HEK293 (cell line): ENCODE data around the gene BZW2.

Experiments used
- CTCF ChIA-PET: fragments of 350-600 bp; formaldehyde crosslinking; extraction: SDS; loops from one replicate; lab custom pipeline; 2021; ENCODE audit warnings: antibody characterized with exemption; lab: Yijun Ruan, JAX
- POLR2A ChIA-PET: fragments of 300-600 bp; formaldehyde crosslinking; extraction: SDS; loops from one replicate; lab custom pipeline; 2020; ENCODE audit warnings: antibody characterized with exemption, inconsistent platforms; lab: Yijun Ruan, JAX
- H3K27ac ChIP-seq: fragments of 200-500 bp; sonication (Bioruptor generic); 2 replicates; pipeline ENCODE4 v1.5.1; 2014; ENCODE audit warnings: low read depth, low read length, control low read depth, inconsistent platforms; ENCODE audit errors: extremely low read depth
- H3K36me3 ChIP-seq, 2 experiments: fragments of 200-500 bp in 1 of 2; sonication (Bioruptor generic) in 1 of 2; 1 replicate in 1 of 2; 2 replicates in 1 of 2; pipeline ENCODE4 v1.5.1; 2014 to 2017; ENCODE audit warnings: inconsistent platforms in 2 of 2, low read length in 2 of 2; ENCODE audit not compliant: control insufficient read depth in 2 of 2, insufficient read depth in 1 of 2
- H3K4me1 ChIP-seq: fragments of 200-500 bp; sonication (Bioruptor generic); 2 replicates; pipeline ENCODE4 v1.5.1; 2014; ENCODE audit warnings: mild to moderate bottlenecking, low read length, inconsistent platforms; ENCODE audit not compliant: control insufficient read depth, insufficient read depth
- H3K4me3 ChIP-seq: 2 replicates; pipeline ENCODE4 v1.5.1; 2011; ENCODE audit warnings: low read depth, mild to moderate bottlenecking, control low read depth, low read length, moderate library complexity
- H3K9me3 ChIP-seq: fragments of 200-500 bp; sonication (Bioruptor generic); 2 replicates; pipeline ENCODE4 v1.5.1; 2014; ENCODE audit warnings: low read depth, low read length, inconsistent platforms; ENCODE audit not compliant: control insufficient read depth, insufficient read depth
- FEZF1 ChIP-seq: fragments of 450-650 bp; formaldehyde crosslinking; IDR thresholded peaks from 2 replicates; pipeline ENCODE4 v1.5.1; 2016; ENCODE audit warnings: missing biosample characterization, missing genetic modification characterization
- GLI2 ChIP-seq: fragments of 450-650 bp; formaldehyde crosslinking; IDR thresholded peaks from 2 replicates; pipeline ENCODE4; 2017; ENCODE audit warnings: missing biosample characterization, missing genetic modification characterization, low read depth, borderline replicate concordance
- PRDM1 ChIP-seq: fragments of 450-650 bp; formaldehyde crosslinking; IDR thresholded peaks from 2 replicates; pipeline ENCODE4; 2016; ENCODE audit warnings: missing biosample characterization, missing genetic modification characterization
- PRDM2 ChIP-seq: fragments of 450-650 bp; formaldehyde crosslinking; IDR thresholded peaks from 2 replicates; pipeline ENCODE4 v1.5.1; 2016; ENCODE audit warnings: missing biosample characterization, missing genetic modification characterization, borderline replicate concordance
- SCRT2 ChIP-seq: fragments of 450-650 bp; formaldehyde crosslinking; IDR thresholded peaks from 2 replicates; pipeline ENCODE4 v1.5.1; 2016; ENCODE audit warnings: missing biosample characterization, missing genetic modification characterization
- TRIM28 ChIP-seq: IDR thresholded peaks from 2 replicates; pipeline ENCODE4 v1.6.1; 2011; ENCODE audit warnings: low read length, control low read depth, borderline replicate concordance
- ZFP41 ChIP-seq: fragments of 450-650 bp; formaldehyde crosslinking; IDR thresholded peaks from 2 replicates; pipeline ENCODE4 v1.5.1; 2016; ENCODE audit warnings: missing biosample characterization, missing genetic modification characterization, borderline replicate concordance
- ZNF132 ChIP-seq: fragments of 450-650 bp; formaldehyde crosslinking; IDR thresholded peaks from 2 replicates; pipeline ENCODE4 v1.5.1; 2017; ENCODE audit warnings: missing biosample characterization, missing genetic modification characterization, borderline replicate concordance
- ZNF169 ChIP-seq: fragments of 450-650 bp; formaldehyde crosslinking; IDR thresholded peaks from 2 replicates; pipeline ENCODE4 v1.5.1; 2016; ENCODE audit warnings: missing biosample characterization, missing genetic modification characterization
- ZNF350 ChIP-seq: fragments of 450-650 bp; formaldehyde crosslinking; IDR thresholded peaks from 2 replicates; pipeline ENCODE4 v1.5.0; 2017; ENCODE audit warnings: missing biosample characterization, mild to moderate bottlenecking, missing genetic modification characterization
- ZNF366 ChIP-seq: fragments of 450-650 bp; formaldehyde crosslinking; conservative IDR thresholded peaks from 2 replicates; pipeline ENCODE4 v1.5.1; 2016; ENCODE audit warnings: missing biosample characterization, missing genetic modification characterization
- ZNF433 ChIP-seq: fragments of 450-650 bp; formaldehyde crosslinking; IDR thresholded peaks from 2 replicates; pipeline ENCODE4 v1.5.1; 2016; ENCODE audit warnings: missing biosample characterization, missing genetic modification characterization, low read depth
- ZNF629 ChIP-seq: fragments of 450-650 bp; formaldehyde crosslinking; IDR thresholded peaks from 2 replicates; pipeline ENCODE4 v1.5.1; 2017; ENCODE audit warnings: missing biosample characterization, missing genetic modification characterization
- ZNF658 ChIP-seq: fragments of 450-650 bp; formaldehyde crosslinking; IDR thresholded peaks from 2 replicates; pipeline ENCODE4; 2016; ENCODE audit warnings: missing biosample characterization, missing genetic modification characterization
- ZNF670 ChIP-seq: fragments of 450-650 bp; formaldehyde crosslinking; IDR thresholded peaks from 2 replicates; pipeline ENCODE4 v1.5.1; 2016; ENCODE audit warnings: missing biosample characterization, missing genetic modification characterization, low read depth
- ZNF747 ChIP-seq: fragments of 450-650 bp; formaldehyde crosslinking; IDR thresholded peaks from 2 replicates; pipeline ENCODE4 v1.5.1; 2016; ENCODE audit warnings: missing biosample characterization, missing genetic modification characterization
- ZNF776 ChIP-seq: fragments of 450-650 bp; formaldehyde crosslinking; IDR thresholded peaks from 2 replicates; pipeline ENCODE4 v1.5.0; 2017; ENCODE audit warnings: missing biosample characterization, missing genetic modification characterization, borderline replicate concordance
- ZNF792 ChIP-seq: fragments of 450-650 bp; formaldehyde crosslinking; IDR thresholded peaks from 2 replicates; pipeline ENCODE4 v1.5.1; 2016; ENCODE audit warnings: missing biosample characterization, missing genetic modification characterization
- ZNF843 ChIP-seq: fragments of 450-650 bp; formaldehyde crosslinking; IDR thresholded peaks from 2 replicates; pipeline ENCODE4 v1.5.1; 2016; ENCODE audit warnings: missing biosample characterization, missing genetic modification characterization
- TF ChIP-seq, protein P1 (sequence below): fragments of 450-650 bp; formaldehyde crosslinking; IDR thresholded peaks from 2 replicates; pipeline ENCODE4 v1.5.1; 2017; ENCODE audit warnings: missing biosample characterization, missing genetic modification characterization
- TF ChIP-seq, protein P2 (sequence below): fragments of 450-650 bp; formaldehyde crosslinking; IDR thresholded peaks from 2 replicates; pipeline ENCODE4 v1.5.1; 2016; ENCODE audit warnings: missing biosample characterization, missing genetic modification characterization, borderline replicate concordance

BZW2 gene

GRCh38 chr7:16634271-16634738 is 11.7 kb upstream of the BZW2 start:
- Histone ChIP-seq H3K4me1 (no peaks in the 10 kb centered on the region), H3K9me3 (no peaks in the 10 kb centered on the region), H3K36me3 (peaks cover 10 to 14% of the 10 kb centered on the region in 2 experiments), H3K4me3 (no peak overlapping the region), H3K27ac (no peak overlapping the region)
- ChIA-PET CTCF (interaction anchor here (1.4 kb wide), 1 partner anchor 201 kb away, joined by 4 read pairs; no protein-coding TSS in a partner anchor), POLR2A (no interaction called here)
- TF ChIP-seq, protein P1, sequence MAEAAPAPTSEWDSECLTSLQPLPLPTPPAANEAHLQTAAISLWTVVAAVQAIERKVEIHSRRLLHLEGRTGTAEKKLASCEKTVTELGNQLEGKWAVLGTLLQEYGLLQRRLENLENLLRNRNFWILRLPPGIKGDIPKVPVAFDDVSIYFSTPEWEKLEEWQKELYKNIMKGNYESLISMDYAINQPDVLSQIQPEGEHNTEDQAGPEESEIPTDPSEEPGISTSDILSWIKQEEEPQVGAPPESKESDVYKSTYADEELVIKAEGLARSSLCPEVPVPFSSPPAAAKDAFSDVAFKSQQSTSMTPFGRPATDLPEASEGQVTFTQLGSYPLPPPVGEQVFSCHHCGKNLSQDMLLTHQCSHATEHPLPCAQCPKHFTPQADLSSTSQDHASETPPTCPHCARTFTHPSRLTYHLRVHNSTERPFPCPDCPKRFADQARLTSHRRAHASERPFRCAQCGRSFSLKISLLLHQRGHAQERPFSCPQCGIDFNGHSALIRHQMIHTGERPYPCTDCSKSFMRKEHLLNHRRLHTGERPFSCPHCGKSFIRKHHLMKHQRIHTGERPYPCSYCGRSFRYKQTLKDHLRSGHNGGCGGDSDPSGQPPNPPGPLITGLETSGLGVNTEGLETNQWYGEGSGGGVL (tag by site-specific recombination), result no peak
- TF ChIP-seq PRDM1 (tag by site-specific recombination), result no peak

GRCh38 chr7:16636555-16637101 is 9.4 kb upstream of the BZW2 start:
- CTCF ChIA-PET, result no interaction called here
- POLR2A ChIA-PET, result interaction anchor here (1.6 to 2.4 kb wide), 2 partner anchors 9 to 15 kb away, joined by 3 to 10 read pairs; partner anchors contain the start of genes ANKMY2 and BZW2
- no peak overlapping the region for H3K4me3 ChIP-seq
- H3K4me1 ChIP-seq, result no peaks in the 10 kb centered on the region
- no peak for TF ChIP-seq ZNF670
- no peak for TF ChIP-seq ZNF433 (tag by site-specific recombination)
- no peak for TF ChIP-seq ZNF776 (tag by site-specific recombination)
- TF ChIP-seq, protein P2, sequence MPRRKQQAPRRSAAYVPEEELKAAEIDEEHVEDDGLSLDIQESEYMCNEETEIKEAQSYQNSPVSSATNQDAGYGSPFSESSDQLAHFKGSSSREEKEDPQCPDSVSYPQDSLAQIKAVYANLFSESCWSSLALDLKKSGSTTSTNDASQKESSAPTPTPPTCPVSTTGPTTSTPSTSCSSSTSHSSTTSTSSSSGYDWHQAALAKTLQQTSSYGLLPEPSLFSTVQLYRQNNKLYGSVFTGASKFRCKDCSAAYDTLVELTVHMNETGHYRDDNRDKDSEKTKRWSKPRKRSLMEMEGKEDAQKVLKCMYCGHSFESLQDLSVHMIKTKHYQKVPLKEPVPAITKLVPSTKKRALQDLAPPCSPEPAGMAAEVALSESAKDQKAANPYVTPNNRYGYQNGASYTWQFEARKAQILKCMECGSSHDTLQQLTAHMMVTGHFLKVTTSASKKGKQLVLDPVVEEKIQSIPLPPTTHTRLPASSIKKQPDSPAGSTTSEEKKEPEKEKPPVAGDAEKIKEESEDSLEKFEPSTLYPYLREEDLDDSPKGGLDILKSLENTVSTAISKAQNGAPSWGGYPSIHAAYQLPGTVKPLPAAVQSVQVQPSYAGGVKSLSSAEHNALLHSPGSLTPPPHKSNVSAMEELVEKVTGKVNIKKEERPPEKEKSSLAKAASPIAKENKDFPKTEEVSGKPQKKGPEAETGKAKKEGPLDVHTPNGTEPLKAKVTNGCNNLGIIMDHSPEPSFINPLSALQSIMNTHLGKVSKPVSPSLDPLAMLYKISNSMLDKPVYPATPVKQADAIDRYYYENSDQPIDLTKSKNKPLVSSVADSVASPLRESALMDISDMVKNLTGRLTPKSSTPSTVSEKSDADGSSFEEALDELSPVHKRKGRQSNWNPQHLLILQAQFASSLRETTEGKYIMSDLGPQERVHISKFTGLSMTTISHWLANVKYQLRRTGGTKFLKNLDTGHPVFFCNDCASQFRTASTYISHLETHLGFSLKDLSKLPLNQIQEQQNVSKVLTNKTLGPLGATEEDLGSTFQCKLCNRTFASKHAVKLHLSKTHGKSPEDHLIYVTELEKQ (tag by site-specific recombination), result no peak
- no peak for TF ChIP-seq ZNF350 (tag by site-specific recombination)
- TF ChIP-seq TRIM28, result no peak
- TF ChIP-seq ZNF629 (tag by site-specific recombination), result no peak
- TF ChIP-seq ZNF658, result no peak
- no peak for TF ChIP-seq FEZF1 (tag by site-specific recombination)
- TF ChIP-seq ZNF843, result no peak
- no peak for TF ChIP-seq GLI2
- no peak for TF ChIP-seq SCRT2 (tag by site-specific recombination)
- TF ChIP-seq ZNF169 (tag by site-specific recombination), result no peak
- H3K9me3 ChIP-seq, result no peaks in the 10 kb centered on the region
- peaks cover 10 to 11% of the 10 kb centered on the region in 2 experiments for H3K36me3 ChIP-seq
- H3K27ac ChIP-seq, result no peak overlapping the region

DNA sequence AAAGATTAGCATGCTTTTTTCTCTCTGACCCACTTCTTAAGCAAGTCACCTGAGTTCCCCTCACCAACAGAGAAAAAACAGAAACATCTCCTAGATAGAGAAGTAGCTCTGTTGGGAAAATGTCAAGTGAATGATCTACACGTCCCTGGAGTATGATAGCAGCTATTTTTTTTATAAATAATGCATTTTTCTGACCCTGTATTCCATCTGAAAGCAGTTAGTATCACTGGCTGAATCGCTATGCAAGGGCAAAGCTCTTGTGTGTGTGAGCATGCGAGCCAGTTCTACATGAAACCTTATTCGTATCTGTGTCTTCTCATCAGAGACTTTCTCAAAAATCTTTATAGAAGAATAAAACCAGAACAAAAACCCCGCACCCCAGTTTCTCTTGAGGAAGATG is 8.6 kb upstream of the BZW2 start:
- H3K9me3 ChIP-seq, result no peaks in the 10 kb centered on the region
- ChIA-PET CTCF (no interaction called here), POLR2A (interaction anchor here (1.6 to 2.4 kb wide), 2 partner anchors 9 to 14 kb away, joined by 3 to 10 read pairs; partner anchors contain the start of genes ANKMY2 and BZW2)
- H3K4me1 ChIP-seq, result no peaks in the 10 kb centered on the region
- no peak overlapping the region for H3K27ac ChIP-seq
- H3K4me3 ChIP-seq, result no peak overlapping the region
- peaks cover 10 to 11% of the 10 kb centered on the region in 2 experiments for H3K36me3 ChIP-seq
- no peak for TF ChIP-seq ZNF792
- TF ChIP-seq ZNF132 (tag by site-specific recombination), result no peak
- no peak for TF ChIP-seq PRDM2 (tag by site-specific recombination)
- TF ChIP-seq ZNF747 (tag by site-specific recombination), result no peak
- no peak for TF ChIP-seq SCRT2 (tag by site-specific recombination)
- no peak for TF ChIP-seq ZFP41 (tag by site-specific recombination)
- TF ChIP-seq ZNF366 (tag by site-specific recombination), result no peak
